ENCODE data around the gene HADHA.

Gene HADHA

DNA sequence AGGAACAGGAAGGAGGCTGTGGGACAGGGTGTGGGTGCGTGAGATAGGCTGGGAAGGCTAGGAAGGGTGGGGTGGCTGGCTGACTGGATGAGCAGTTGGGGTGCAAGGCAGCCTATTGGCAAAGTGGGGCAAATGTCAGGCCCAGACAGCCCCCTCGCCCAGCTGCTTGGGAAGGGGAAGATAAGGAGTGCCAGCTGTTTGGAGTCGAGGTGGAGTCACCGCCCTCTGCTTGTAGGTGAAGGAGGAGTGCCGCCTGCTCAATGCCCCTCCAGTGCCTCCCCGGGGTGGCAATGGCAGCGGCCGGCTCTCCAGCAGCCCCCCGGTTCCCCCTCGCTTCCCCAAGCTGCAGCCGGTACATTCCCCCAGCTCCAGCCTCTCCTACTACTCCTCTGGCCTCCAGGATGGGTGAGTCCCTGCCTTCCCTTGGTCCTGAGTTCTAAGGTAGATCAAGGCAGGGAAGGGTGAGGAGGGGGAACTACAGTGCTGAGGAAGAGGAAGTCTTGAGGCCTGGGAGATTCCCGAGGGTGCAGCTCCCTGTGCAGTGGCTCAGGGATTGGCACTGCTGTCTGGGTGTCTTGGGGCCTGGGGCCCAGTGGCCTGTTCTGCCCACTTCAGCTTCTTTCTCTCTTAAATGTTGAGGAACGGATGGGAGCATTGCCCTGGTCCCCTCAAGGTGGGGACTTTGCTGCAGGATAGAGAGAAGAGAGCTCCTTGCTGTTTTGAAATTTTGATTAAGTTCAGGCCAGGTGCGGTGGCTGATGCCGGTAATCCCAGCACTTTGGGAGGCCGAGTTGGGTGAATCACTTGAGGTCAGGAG is 58.3 kb downstream of the HADHA start:
- POLR2A ChIA-PET, result no interaction called here
- no peak for DNase-seq (ENCODE audit: extremely low spot score)
- CTCF ChIA-PET, result interaction anchor here (1.1 to 3.2 kb wide), 9 partner anchors 8 to 215 kb away, joined by 3 to 21 read pairs (median 6); partner anchors contain the start of gene GAREM2
- no peak for TF ChIP-seq CTCF (IDR thresholded peaks at IDR 0.05; ENCODE audit: control extremely low read depth, extremely low read depth, low read depth, missing control alignments)

- no peak for TF ChIP-seq CTCF (IDR thresholded peaks at IDR 0.05; ENCODE audit: control extremely low read depth, extremely low read depth, low read depth, missing control alignments)
- no peak for DNase-seq (ENCODE audit: extremely low spot score)
- ChIA-PET POLR2A (no interaction called here), CTCF (interaction anchor here (0.6 to 3.2 kb wide), 22 partner anchors 9 to 237 kb away, joined by 3 to 21 read pairs (median 4); partner anchors contain the start of gene GAREM2)
Observed at GRCh38 chr2:26185304-26185928, 59.0 kb downstream of the HADHA start.

DNA sequence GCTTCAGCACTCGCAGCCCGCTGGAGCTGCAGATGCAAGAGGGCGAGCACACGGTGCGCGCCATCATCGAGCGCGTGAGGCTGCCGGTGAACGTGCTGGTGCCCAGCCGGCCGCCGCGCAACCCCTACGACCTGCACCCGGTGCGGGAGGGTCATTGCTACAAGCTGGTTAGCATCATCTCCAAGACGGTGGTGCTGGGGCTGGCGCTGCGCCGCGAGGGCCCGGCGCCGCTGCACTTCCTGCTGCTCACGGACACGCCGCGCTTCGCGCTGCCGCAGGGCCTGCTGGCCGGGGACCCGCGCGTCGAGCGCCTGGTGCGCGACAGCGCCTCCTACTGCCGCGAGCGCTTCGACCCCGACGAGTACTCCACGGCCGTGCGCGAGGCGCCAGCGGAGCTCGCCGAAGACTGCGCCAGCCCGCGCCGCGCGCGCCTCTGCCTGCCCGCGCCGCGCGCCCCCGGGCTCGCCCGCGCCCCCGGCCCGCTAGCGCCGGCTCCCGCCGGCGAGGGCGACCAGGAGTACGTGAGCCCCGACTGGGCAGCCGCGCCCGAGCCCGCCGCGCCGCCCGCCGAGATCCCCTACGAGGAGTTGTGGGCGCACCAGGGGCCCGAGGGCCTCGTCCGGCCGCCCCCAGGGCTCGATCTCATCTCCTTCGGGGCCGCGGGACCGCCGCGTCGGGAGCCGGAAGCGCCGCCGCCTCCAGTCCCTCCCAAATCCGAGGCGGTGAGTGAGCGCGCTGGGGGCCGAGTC is 59.7 kb downstream of the HADHA start:
- ChIA-PET CTCF (interaction anchor here (0.6 to 3.2 kb wide), 24 partner anchors 9 to 237 kb away, joined by 3 to 21 read pairs (median 4); partner anchors contain the start of gene GAREM2), POLR2A (no interaction called here)
- DNase-seq (ENCODE audit: extremely low spot score), result peak; percentile 90
- peak; percentile 76 for TF ChIP-seq CTCF (IDR thresholded peaks at IDR 0.05; ENCODE audit: control extremely low read depth, extremely low read depth, low read depth, missing control alignments)

- POLR2A ChIA-PET, result no interaction called here
- TF ChIP-seq CTCF (IDR thresholded peaks at IDR 0.05; ENCODE audit: control extremely low read depth, extremely low read depth, low read depth, missing control alignments), result no peak
- CTCF ChIA-PET, result interaction anchor here (0.8 to 3.2 kb wide), 17 partner anchors 8 to 236 kb away, joined by 3 to 21 read pairs (median 4); partner anchors contain the start of gene GAREM2
- no peak for DNase-seq (ENCODE audit: extremely low spot score)
Observed at GRCh38 chr2:26184121-26184520, 60.3 kb downstream of the HADHA start.

GRCh38 chr2:26182887-26183630 is 61.4 kb downstream of the HADHA start:
- DNase-seq (ENCODE audit: extremely low spot score), result no peak
- ChIA-PET CTCF (interaction anchor here (1.2 to 2.7 kb wide), 5 partner anchors 7 to 147 kb away, joined by 3 to 17 read pairs (median 9); partner anchors contain the start of gene GAREM2), POLR2A (no interaction called here)
- TF ChIP-seq CTCF (IDR thresholded peaks at IDR 0.05; ENCODE audit: control extremely low read depth, extremely low read depth, low read depth, missing control alignments), result no peak

Measured in GM10248 (cell line).